GM12878 (cell line): ENCODE data around the gene EEF1A2. TPM values are rescaled to one million over a fixed set of nuclear protein-coding genes. Genes with fewer than 3 reads are reported as not detected.

Experiments used
- ATAC-seq: fragments of 200-7000 bp; cut with Tn5 transposase; 3 replicates; pipeline ENCODE4 v1.9.1; 2020; ENCODE audit warnings: mild to moderate bottlenecking, moderate library complexity
- BruUV-seq: library from RNA; stranded (reverse); fragments of 400-500 nt; replicated peaks from 2 replicates; lab custom pipeline; 2021; lab: Mats Ljungman, UMichigan
- CTCF ChIA-PET: fragments of 300-600 bp; sonication (Branson Sonifier 250); formaldehyde crosslinking; extraction: SDS; loops from one replicate; lab custom pipeline; 2021; ENCODE audit warnings: inconsistent platforms; lab: Yijun Ruan, JAX
- POLR2A ChIA-PET: fragments of 350-600 bp; formaldehyde crosslinking; extraction: SDS; loops from one replicate; lab custom pipeline; 2021; ENCODE audit warnings: inconsistent platforms; lab: Charles Lee
- RAD21 ChIA-PET: fragments of 300-600 bp; sonication (Branson Sonifier 250); formaldehyde crosslinking; loops from one replicate; lab custom pipeline; 2023; ENCODE audit warnings: antibody characterized with exemption; ENCODE audit not compliant: unreplicated experiment; lab: Charles Lee
- SMC1A ChIA-PET: fragments of 300-600 bp; sonication (Branson Sonifier 250); formaldehyde crosslinking; loops from one replicate; lab custom pipeline; 2023; ENCODE audit not compliant: unreplicated experiment, uncharacterized antibody; lab: Charles Lee
- DNase-seq: peaks from one replicate; pipeline ENCODE4 v3.0.0-alpha.2; 2011; ENCODE audit warnings: low read depth, low spot score
- FAIRE-seq: peaks from 3 replicates; lab custom pipeline; 2011; peaks lifted over from hg19 to GRCh38; lab: Jason Lieb, UNC
- H2AFZ ChIP-seq: 2 replicates; pipeline ENCODE4 v1.6.0; 2011; ENCODE audit warnings: low read depth, low read length, control low read depth; ENCODE audit not compliant: control insufficient read depth
- H3K27ac ChIP-seq: 2 replicates; pipeline ENCODE4 v1.5.1; 2011; ENCODE audit warnings: control low read depth; ENCODE audit not compliant: control insufficient read depth, insufficient read depth
- H3K27me3 ChIP-seq, 2 experiments: replicated peaks in 1 of 2; 2 replicates each; pipeline versions ENCODE4 v1.6.0 to v1.6.1; 2011; ENCODE audit warnings: low read length in 1 of 2; ENCODE audit not compliant: control insufficient read depth in 2 of 2, insufficient read depth in 2 of 2
- H3K36me3 ChIP-seq, 2 experiments: 2 replicates each; pipeline ENCODE4 v1.5.1; 2011; ENCODE audit warnings: low read length in 1 of 2; ENCODE audit not compliant: control insufficient read depth in 2 of 2, insufficient read depth in 2 of 2
- H3K4me1 ChIP-seq: 2 replicates; pipeline ENCODE4 v1.6.1; 2011; ENCODE audit warnings: mild to moderate bottlenecking, low read length, moderate library complexity, mixed read lengths; ENCODE audit not compliant: control insufficient read depth, insufficient read depth
- H3K4me2 ChIP-seq: 2 replicates; pipeline ENCODE4 v1.6.0; 2011; ENCODE audit warnings: control low read depth; ENCODE audit not compliant: control insufficient read depth, insufficient read depth
- H3K4me3 ChIP-seq: fragments of 200-600 bp; sonication (generic); 2 replicates; pipeline ENCODE4 v1.5.1; 2016
- H3K79me2 ChIP-seq: 2 replicates; pipeline ENCODE4 v1.6.0; 2011; ENCODE audit warnings: low read length; ENCODE audit not compliant: control insufficient read depth, insufficient read depth
- H3K9ac ChIP-seq: 2 replicates; pipeline ENCODE4 v1.8.0; 2011; ENCODE audit warnings: low read length, control low read depth, mixed read lengths; ENCODE audit not compliant: control insufficient read depth, insufficient read depth
- H3K9me3 ChIP-seq: replicated peaks from 3 replicates; pipeline ENCODE4 v1.5.1; 2011; ENCODE audit warnings: mild to moderate bottlenecking, low read length; ENCODE audit not compliant: control insufficient read depth, insufficient read depth
- H4K20me1 ChIP-seq: 2 replicates; pipeline ENCODE4 v1.6.0; 2011; ENCODE audit not compliant: control insufficient read depth, insufficient read depth
- BCL3 ChIP-seq: IDR thresholded peaks from 2 replicates; pipeline ENCODE4 v1.6.1; 2011; ENCODE audit warnings: borderline replicate concordance, low read depth, mild to moderate bottlenecking, moderate library complexity, low read length; ENCODE audit not compliant: insufficient read depth, poor library complexity, severe bottlenecking
- BRCA1 ChIP-seq: IDR thresholded peaks from 2 replicates; pipeline ENCODE4 v1.6.1; 2011; ENCODE audit warnings: low read depth, low read length, improper control_type of control experiment
- CEBPB ChIP-seq, 2 experiments: fragments of 150-350 bp in 1 of 2; IDR thresholded peaks; 2 replicates each; pipeline ENCODE4 v1.6.1; 2012 to 2014; ENCODE audit warnings: low read depth in 2 of 2, low read length in 2 of 2, borderline replicate concordance in 1 of 2, inconsistent platforms in 1 of 2
- EZH2 ChIP-seq: IDR thresholded peaks from 2 replicates; pipeline ENCODE4 v1.6.1; 2012; ENCODE audit warnings: low read depth, mild to moderate bottlenecking, control low read depth, inconsistent platforms, low read length, borderline replicate concordance; ENCODE audit not compliant: control insufficient read depth
- KAT2A ChIP-seq: conservative IDR thresholded peaks from 2 replicates; pipeline ENCODE4 v1.6.1; 2011; ENCODE audit warnings: low read depth, low read length; ENCODE audit not compliant: control insufficient read depth
- RELA ChIP-seq: fragments of 450-650 bp; IDR thresholded peaks from 2 replicates; pipeline ENCODE4 v1.8.0; 2014; ENCODE audit warnings: borderline replicate concordance; ENCODE audit not compliant: partially characterized antibody
- SIX5 ChIP-seq: IDR thresholded peaks from 2 replicates; pipeline ENCODE4 v1.6.1; 2011; ENCODE audit warnings: mild to moderate bottlenecking, low read depth, low read length, moderate library complexity; ENCODE audit not compliant: severe bottlenecking
- SMAD5 ChIP-seq: IDR thresholded peaks from 2 replicates; pipeline ENCODE4 v1.6.1; 2016; ENCODE audit warnings: antibody characterized with exemption, low read depth
- SREBF1 ChIP-seq: IDR thresholded peaks from 2 replicates; pipeline ENCODE4 v1.6.1; 2012; ENCODE audit warnings: mild to moderate bottlenecking, low read length
- SUPT20H ChIP-seq: IDR thresholded peaks from 2 replicates; pipeline ENCODE4 v1.6.1; 2011; ENCODE audit warnings: low read depth, mild to moderate bottlenecking, low read length, moderate library complexity, borderline replicate concordance; ENCODE audit not compliant: control insufficient read depth
- SUZ12 ChIP-seq: fragments of 200-600 bp; sonication (generic); IDR thresholded peaks from one replicate; pipeline ENCODE4 v1.6.1; 2018; ENCODE audit warnings: antibody characterized with exemption, mild to moderate bottlenecking; ENCODE audit not compliant: unreplicated experiment
- USF1 ChIP-seq: IDR thresholded peaks from 2 replicates; pipeline ENCODE4 v1.6.1; 2011; ENCODE audit warnings: borderline replicate concordance, low read depth, mild to moderate bottlenecking, moderate library complexity, mixed read lengths, low read length; ENCODE audit not compliant: insufficient read depth; ENCODE audit errors: extremely low read length
- WGBS: methylation state at CpG from one replicate; pipeline ENCODE4 v1.1.6; 2016; ENCODE audit warnings: low lambda C conversion rate; ENCODE audit not compliant: insufficient replicate concordance, insufficient coverage; ENCODE audit errors: missing lambda C conversion rate; 5-methylcytosine and 5-hydroxymethylcytosine counted together
- in situ Hi-C: fragments of 300-500 bp; cut with MboI; formaldehyde crosslinking; loops from 9 replicates; pipeline ENCODE4 v1.14.3; 2018; ENCODE audit warnings: mixed read lengths
- intact Hi-C: fragments of 100-400 bp; cut with micrococcal nuclease; formaldehyde crosslinking; loops from one replicate; pipeline ENCODE4 v1.14.2; 2022; ENCODE audit not compliant: unreplicated experiment
- polyA plus RNA-seq, 11 experiments: library from polyadenylated mRNA; depleted of rRNA in 4 of 11; unstranded in 6 of 11; stranded (reverse) in 5 of 11; fragments of >200 nt; fragmentation: Nextera tagmentation in 4 of 11; fragmentation: Illumina TruSeq in 1 of 11; extraction: Ambion mirVana in 4 of 11; extraction: Trizol in 1 of 11; gene quantifications; 1 replicate in 1 of 11; 2 replicates in 10 of 11; pipeline versions ENCODE4 v1.2.1 to v1.2.3, GENCODE V29; 2011 to 2016; ENCODE audit warnings: inconsistent platforms in 2 of 11, missing spikeins in 2 of 11, low read depth in 1 of 11
- total RNA-seq, 4 experiments: library from RNA; depleted of rRNA in 3 of 4; stranded (reverse); fragments of >200 nt in 3 of 4; fragmentation: Illumina TruSeq in 1 of 4; extraction: Trizol in 1 of 4; gene quantifications; 2 replicates each; pipeline versions ENCODE4 v1.2.1 to v1.2.3, GENCODE V29; 2013 to 2021
- TF ChIP-seq, protein P1 (sequence below): IDR thresholded peaks from 2 replicates; pipeline ENCODE4 v1.6.1; 2012; ENCODE audit warnings: improper control_type of control experiment, low read depth, low read length; ENCODE audit not compliant: insufficient replicate concordance

EEF1A2 gene
- total and polyA plus RNA-seq, 10 of the 15 experiments (the other 5 are each of a cell fraction or from before 2014, with no cell fraction given) = 0.56 TPM; not detected in 9

- 26% methylated on average over 17 of the region's 17 CpGs for WGBS
- no TSS peak for BruUV-seq
- no peak overlapping the region for H3K4me3 ChIP-seq
- intact Hi-C loops = no loop called here
- H3K4me1 ChIP-seq = no peaks in the 10 kb centered on the region
- no peak overlapping the region for H3K27ac ChIP-seq
- no peaks in the 10 kb centered on the region for H4K20me1 ChIP-seq
- ChIA-PET SMC1A (no interaction called here), POLR2A (no interaction called here), CTCF (no interaction called here), RAD21 (no interaction called here)
- no peaks in the 10 kb centered on the region for H3K79me2 ChIP-seq
- no peaks in the 10 kb centered on the region; a peak in 2 of 4 replicates for H3K27me3 ChIP-seq
- no peak for DNase-seq
- in situ Hi-C loops = no loop called here
- no peaks in the 10 kb centered on the region for H3K9me3 ChIP-seq
- ATAC-seq = no peak
- H3K9ac ChIP-seq = no peak overlapping the region
- H3K36me3 ChIP-seq = no peaks in the 10 kb centered on the region
- H3K4me2 ChIP-seq = no peak overlapping the region
- no peak for FAIRE-seq
- no peak overlapping the region for H2AFZ ChIP-seq
- TF ChIP-seq SIX5 (no peak), BCL3 (no peak), KAT2A (no peak), BRCA1 (no peak), SREBF1 (no peak), CEBPB (IDR thresholded peaks at IDR 0.05; ENCODE audit: borderline replicate concordance in 1 of 2, low read depth in 2 of 2, low read length in 2 of 2) (no peak), SUPT20H (no peak), EZH2 (no peak), SMAD5 (no peak), SUZ12 (no peak), RELA (no peak), USF1 (no peak)
- TF ChIP-seq, protein P1, sequence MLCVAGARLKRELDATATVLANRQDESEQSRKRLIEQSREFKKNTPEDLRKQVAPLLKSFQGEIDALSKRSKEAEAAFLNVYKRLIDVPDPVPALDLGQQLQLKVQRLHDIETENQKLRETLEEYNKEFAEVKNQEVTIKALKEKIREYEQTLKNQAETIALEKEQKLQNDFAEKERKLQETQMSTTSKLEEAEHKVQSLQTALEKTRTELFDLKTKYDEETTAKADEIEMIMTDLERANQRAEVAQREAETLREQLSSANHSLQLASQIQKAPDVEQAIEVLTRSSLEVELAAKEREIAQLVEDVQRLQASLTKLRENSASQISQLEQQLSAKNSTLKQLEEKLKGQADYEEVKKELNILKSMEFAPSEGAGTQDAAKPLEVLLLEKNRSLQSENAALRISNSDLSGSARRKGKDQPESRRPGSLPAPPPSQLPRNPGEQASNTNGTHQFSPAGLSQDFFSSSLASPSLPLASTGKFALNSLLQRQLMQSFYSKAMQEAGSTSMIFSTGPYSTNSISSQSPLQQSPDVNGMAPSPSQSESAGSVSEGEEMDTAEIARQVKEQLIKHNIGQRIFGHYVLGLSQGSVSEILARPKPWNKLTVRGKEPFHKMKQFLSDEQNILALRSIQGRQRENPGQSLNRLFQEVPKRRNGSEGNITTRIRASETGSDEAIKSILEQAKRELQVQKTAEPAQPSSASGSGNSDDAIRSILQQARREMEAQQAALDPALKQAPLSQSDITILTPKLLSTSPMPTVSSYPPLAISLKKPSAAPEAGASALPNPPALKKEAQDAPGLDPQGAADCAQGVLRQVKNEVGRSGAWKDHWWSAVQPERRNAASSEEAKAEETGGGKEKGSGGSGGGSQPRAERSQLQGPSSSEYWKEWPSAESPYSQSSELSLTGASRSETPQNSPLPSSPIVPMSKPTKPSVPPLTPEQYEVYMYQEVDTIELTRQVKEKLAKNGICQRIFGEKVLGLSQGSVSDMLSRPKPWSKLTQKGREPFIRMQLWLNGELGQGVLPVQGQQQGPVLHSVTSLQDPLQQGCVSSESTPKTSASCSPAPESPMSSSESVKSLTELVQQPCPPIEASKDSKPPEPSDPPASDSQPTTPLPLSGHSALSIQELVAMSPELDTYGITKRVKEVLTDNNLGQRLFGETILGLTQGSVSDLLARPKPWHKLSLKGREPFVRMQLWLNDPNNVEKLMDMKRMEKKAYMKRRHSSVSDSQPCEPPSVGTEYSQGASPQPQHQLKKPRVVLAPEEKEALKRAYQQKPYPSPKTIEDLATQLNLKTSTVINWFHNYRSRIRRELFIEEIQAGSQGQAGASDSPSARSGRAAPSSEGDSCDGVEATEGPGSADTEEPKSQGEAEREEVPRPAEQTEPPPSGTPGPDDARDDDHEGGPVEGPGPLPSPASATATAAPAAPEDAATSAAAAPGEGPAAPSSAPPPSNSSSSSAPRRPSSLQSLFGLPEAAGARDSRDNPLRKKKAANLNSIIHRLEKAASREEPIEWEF = no peak
These were observed 39.9 kb downstream of the EEF1A2 start for GRCh38 chr20:63459070-63459380.
